Kidney tubule cell (primary cell): ENCODE data around the gene CD9.

Experiments
- DNase-seq: peaks from one replicate; pipeline ENCODE4 v3.0.0-alpha.2; 2018; ENCODE audit warnings: low spot score

The CD9 gene

DNA sequence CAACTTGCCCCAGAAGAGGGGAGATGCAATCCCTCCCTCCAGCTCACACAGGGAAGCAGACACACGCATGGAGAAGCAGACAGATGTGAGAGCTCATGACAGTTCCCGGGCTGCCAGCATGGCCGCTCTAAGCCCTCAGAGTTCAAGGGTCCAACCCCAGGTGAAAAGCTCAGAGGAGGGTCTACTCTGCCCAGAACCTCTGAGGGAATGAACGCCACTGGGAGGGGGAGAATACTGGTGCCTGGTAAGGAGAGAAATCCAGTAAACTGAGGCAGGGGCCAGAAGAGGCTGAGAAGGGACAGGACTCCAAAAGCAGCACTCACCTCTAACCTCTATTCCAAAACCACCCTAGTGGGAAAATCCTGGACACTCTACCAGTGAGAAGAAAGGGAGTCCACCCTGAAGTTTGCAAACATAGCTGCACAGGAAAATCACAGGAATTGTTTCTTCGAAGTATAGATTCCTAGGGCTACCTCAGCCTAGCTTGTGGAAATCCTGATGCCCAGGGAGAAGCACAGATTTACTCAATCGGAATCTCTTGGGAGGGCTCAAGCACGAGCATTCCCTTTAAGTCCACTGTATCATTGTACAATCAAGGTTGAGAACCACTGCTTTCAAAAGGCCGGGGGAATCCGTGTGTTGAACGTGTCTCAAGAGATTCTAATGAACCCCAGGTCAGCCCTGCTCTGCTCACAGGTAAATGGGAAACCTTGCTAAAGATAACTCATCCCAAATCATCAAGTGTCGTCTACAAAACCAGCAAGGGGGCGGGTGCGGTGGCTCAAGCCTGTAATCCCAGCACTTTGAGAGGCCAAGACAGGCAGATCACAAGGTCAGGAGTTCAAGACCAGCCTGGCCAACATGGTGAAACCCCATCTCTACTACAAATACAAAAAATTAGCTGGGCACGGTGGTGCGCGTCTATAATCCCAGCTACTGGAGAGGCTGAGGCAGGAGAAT is 76.0 kb downstream of the CD9 start:
- no peak for DNase-seq

DNA sequence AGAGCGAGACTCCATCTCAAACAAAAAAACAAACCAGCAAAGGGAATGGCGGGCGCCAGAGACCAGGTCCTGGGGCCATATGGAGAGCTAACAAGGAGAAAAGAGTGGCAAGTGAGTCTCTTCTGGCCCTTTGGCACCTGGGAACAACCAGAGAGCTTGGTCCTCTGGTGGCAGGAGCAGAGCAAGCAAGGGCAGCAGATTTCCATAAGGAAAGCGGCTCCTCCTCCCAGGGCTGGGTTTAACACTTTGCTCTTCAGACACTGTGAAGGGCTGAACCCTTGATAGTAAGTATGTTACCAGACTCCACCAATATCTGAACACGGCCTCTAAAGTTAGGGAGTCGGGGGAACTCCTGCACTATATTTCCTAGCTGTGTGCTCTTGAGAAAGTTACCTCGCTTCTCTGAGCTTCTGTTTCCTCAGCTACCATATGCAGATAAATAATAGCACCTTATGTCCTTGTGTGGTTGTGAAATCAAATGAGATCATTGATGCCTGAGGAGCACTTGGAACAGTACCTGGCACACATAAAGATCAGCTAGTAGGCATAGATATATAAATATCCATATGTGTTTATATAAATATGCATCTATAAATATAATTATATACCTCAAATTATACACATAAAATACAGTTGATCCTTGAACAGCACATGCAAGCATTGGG is 76.9 kb downstream of the CD9 start:
- peak; percentile 37 for DNase-seq

DNA sequence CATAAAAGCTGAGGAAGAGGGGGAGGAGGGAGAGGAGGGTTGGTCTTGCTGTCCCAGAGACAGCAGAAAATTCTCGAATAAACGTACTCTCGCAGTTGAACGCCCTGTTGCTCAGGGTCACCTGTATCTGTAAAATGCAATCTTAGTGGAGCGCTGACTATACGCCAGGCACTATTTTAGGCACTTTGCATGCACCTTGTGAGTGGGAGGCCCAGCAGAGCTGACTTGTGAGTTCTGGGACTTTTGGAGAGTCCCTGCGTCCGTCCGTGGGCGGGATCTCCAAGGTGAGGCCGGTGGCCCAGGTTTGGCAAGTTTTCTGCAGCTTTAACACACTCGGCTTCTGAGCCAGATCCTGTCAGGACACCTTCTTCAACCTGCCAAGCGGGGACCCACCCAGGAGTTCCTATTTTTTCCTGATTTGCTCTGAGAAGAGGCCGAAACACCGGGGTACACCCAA is 77.8 kb downstream of the CD9 start:
- peak; percentile 38 for DNase-seq

DNA sequence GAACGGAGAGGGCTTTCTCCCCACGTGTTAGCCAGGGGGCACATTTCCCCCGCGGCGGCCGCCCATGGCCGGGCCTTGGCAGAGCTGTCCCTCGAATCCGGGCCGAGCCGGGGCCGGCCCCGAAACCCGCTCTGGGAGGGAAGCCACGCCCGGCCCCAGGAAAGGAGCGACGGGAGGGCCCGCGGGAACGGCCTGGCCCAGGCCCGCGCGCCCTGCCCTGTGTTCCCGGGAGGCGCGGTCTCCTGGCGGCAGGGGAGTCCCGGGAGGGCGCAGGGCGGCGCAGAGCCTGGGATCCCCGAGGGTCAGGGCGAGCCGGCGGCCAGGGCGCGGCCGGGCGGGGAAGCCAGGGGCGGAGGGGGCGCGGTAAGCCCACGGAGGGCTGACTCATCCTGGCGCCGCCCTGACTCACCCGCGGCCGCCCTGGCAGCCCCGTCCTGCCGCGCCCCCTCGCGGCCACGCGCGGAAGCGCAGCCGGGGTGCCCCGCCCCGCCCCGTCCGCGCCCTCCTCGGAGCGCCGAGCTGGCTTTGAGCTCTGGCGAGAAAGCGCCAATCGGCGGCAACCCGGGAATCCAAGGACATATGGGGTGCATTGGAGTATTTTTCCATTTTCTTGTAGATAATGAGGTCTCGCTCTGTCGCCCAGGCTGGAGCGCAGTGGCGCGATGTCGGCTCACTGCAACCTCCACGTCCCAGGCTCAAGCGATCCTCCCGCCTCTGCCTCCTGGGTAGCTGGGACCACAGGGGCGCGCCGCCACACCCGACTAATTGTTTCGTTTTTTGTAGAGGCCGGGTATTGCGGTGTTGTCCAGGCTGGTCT is 78.4 kb downstream of the CD9 start:
- peak; percentile 91 for DNase-seq

DNA sequence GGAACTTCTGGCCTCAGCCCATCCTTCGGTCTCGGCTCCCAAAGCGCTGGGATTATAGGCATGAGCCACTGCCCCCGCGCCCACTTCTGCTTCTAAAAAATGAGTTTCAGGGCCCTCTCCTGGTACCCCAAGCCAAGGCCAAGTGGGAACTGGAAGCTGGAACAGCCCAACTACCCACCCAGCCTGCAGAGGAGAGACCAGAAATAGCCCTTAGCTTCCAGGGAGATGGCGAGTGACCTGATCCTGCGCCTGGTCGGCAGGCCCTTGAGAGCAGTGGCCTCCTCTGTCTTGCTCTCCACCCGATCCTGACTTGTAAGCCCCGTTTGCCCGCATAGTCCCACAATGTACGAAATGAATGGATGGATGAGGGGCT is 79.0 kb downstream of the CD9 start:
- no peak for DNase-seq

DNA sequence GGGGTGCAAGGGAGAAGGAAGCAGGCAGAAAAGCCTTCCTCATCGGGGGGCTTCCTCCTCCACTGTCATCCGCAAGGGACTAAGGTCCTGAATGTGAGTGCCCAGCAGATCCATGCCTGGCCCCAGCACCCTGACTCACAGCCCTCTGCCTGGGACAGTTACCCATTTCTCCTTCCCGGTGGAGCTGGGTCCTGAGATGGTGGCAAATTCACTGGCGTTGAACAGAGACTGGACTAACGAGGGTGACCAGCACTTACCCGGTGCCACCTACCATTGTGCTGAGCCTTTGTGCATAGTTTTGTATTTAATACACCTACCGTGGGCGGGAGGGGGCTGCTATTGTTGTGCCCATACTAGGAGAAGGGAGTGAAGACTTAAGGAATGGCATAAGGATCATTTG is 79.4 kb downstream of the CD9 start:
- DNase-seq: no peak

DNA sequence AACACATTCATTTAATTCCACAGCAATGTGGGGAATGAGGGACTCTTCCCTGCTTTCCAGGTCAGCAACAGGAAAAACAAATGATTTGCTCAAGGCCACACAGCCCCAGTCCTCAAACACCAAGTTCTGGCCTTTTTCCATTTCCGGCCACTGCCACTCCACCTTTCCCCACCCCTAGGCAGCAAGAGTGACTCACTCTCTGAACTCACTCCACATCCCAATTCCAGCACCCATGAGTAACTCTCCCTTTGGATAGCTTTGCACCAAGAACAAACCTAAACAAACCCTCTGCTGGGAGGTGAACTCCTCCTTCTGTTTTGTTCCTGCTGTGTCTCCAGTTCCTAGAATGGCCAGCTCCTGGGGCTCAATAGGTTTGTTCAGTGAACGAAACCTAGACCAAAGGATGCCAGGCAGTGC is 79.9 kb downstream of the CD9 start:
- peak; percentile 95 for DNase-seq

DNA sequence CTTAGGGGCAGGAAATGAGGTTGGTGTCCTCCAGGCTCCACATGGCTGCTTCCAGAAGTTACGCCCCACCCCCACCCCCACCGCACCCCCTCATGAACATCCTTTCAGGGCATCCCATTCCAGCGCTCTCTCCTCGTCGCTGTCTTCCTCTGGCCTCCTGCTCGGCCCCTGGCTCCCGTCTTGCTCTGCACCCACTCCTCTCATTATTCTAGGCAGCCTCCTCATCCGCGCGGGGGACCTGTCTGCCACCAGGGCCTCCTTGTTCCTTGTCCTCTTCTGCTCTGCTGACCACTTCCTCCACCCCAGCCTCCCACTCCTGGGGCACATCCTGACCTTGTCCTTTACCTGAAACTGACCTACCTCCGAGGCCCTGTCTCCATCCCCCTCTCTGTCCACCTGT is 80.5 kb downstream of the CD9 start:
- DNase-seq: no peak

DNA sequence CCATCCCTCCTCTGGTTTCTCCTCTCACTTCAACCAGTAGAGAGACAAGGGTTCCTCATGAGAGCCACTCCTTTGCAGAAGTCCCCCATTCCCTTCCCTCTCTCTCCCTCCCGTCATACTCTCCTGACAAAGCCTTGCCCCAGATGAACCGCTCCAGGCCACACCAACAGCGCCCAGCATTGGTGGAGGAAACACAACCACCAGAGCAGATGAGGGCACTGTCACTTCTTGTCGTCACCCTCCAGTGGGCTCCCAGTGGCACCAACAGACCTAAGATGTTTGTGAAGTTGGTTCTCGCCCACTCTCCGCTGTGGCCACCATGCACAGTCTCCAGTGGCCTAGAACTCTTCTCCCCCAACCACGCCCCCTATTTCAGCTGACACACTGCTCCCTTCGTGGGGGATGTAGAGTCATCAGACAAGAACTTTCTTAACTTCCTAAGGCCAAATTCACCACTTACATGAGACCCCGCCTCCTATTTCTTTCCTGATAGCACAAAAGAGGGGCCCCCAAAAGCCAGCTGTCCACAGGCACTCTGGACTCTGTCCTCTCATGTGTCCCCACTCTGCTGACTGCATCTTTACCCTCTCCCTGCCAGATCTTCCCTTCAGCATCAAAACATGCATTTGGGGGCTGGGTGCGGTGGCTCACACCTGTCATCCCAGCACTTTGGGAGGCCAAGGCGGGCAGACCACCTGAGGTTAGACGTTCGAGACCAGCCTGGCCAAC is 81.0 kb downstream of the CD9 start:
- no peak for DNase-seq

DNA sequence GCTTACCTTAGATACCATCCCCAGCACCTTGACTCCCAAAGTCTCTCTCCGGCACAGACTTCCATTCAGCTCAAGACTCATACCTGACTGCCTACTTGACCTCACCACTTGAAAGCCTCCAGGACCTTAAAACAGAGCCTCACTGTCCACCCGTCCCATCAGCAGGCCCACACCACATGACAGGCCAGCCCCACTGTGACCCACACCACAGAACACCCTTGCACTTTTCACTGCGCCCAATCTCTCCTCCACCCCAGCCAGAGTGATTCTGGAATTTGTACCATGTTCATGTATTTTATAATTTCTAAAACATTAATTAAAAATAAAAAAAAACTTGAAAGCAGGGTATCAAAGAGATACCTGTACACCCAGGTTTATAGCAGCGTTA is 82.2 kb downstream of the CD9 start:
- no peak for DNase-seq

DNA sequence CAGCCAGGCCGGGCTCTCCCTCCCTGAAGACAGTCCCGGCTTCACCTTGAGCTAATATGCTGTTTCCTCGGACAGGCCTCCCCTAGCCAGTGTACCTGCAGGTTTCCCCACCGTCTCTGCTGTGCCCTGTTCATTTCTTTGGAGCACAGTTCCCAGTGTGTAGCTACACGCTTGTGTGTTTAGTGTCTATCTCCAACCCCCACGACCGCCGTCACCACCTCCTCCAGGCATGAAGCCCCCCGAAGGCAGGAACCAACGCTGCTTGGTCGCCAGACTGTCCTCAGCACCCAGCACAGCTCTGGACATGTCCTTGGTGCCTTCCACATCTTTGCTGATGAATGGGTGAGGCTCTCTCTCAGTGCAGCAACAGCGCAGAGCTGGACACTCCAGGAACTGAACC is 84.1 kb downstream of the CD9 start:
- DNase-seq: no peak

DNA sequence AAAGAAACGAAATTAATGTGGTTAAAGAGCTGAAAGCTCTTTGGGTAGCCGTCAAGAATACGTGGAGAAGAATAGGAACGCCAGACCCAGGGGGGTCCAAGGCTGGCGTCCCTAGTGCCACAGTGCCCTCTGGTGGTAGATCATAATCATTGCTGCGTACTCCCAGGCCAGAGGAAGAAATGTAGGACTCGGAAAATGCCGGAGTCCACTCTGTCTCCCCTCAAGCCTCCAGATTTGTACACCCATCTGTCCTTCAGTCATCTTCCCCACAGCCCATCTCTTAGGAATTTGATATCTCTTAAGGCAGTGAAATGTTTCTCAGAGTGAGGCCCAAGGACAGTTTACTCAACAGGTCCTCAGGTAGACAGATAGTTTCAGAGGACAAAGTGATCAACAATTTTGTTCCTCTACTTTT is 84.9 kb downstream of the CD9 start:
- DNase-seq: peak; percentile 75

DNA sequence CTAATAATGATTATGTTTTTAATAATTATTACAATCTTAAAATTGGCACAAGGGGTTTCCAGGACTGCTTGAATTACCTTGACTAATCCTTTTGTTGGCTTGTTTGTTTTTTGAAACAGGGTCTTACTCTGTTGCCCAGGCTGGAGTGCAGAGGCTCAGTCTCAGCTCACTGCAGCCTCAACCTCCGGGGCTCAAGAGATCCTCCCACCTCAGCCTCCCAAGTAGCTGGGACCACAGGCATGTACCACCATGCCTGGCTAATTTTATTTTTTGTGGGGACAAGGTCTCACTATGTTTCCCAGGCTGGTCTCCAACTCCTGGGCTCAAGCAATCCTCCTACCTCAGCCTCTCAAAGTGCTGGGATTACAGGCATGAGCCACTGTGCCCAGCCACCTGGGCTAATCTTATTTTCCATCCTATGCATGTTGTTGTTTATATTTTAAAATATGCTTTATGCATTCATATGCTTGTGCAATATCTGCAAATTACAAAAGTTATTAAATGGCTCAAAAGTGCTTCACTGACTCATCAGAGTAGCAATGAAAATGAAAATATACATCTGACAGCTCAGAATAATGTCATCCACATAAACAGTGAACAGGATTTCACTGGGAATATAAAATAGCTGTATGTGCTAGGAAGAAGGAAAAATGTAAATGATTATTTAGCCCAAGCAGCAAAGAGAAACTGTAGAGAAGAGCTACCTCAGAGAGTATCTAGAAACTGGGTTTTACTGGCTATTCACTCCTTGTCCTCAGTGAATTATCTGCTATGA is 85.5 kb downstream of the CD9 start:
- no peak for DNase-seq
